Endodermal cell (in vitro differentiated cells): ENCODE measurements around the gene PUS7. TPM values are rescaled to one million over a fixed set of nuclear protein-coding genes. Genes with fewer than 3 reads are reported as not detected.
"Not testable (repeated sequence)": the region's sequence is repeated elsewhere in the genome, so short reads cannot be mapped to it uniquely, and the experiment has no call there.

Experiments
- DNase-seq: peaks from one replicate; pipeline ENCODE4 v3.0.0-alpha.2; 2017
- H3K27ac ChIP-seq: 2 replicates; pipeline ENCODE4 v1.5.1; 2013; ENCODE audit warnings: mild to moderate bottlenecking, low read depth, low read length, moderate library complexity
- H3K27me3 ChIP-seq: 2 replicates; pipeline ENCODE4 v1.6.1; 2013; ENCODE audit warnings: mild to moderate bottlenecking, low read length, moderate library complexity; ENCODE audit not compliant: insufficient read depth, control insufficient read depth, poor library complexity, severe bottlenecking
- H3K36me3 ChIP-seq: 2 replicates; pipeline ENCODE4 v1.7.0; 2013; ENCODE audit warnings: mild to moderate bottlenecking, low read length, moderate library complexity; ENCODE audit not compliant: control insufficient read depth, insufficient read depth
- H3K4me1 ChIP-seq: one replicate; pipeline ENCODE4 v1.7.0; 2013; ENCODE audit warnings: low read length; ENCODE audit not compliant: control insufficient read depth, insufficient read depth
- H3K4me3 ChIP-seq: 2 replicates; pipeline ENCODE4 v1.5.1; 2013; ENCODE audit warnings: mild to moderate bottlenecking, low read length, moderate library complexity
- H3K9ac ChIP-seq: 2 replicates; pipeline ENCODE4 v1.6.1; 2013; ENCODE audit warnings: mild to moderate bottlenecking, low read length, moderate library complexity; ENCODE audit not compliant: poor library complexity, severe bottlenecking; ENCODE audit errors: extremely low read depth
- H3K9me3 ChIP-seq: 2 replicates; pipeline ENCODE4 v1.6.1; 2013; ENCODE audit warnings: mild to moderate bottlenecking, low read length, moderate library complexity; ENCODE audit not compliant: control insufficient read depth
- H3K27ac Mint-ChIP-seq: 2 replicates; pipeline ENCODE4 v1.8.0; 2020; ENCODE audit warnings: mixed read lengths
- H3K27me3 Mint-ChIP-seq: 2 replicates; pipeline ENCODE4 v1.8.0; 2021; ENCODE audit warnings: mild to moderate bottlenecking, mixed read lengths; ENCODE audit not compliant: insufficient read depth
- H3K36me3 Mint-ChIP-seq: 2 replicates; pipeline ENCODE4 v1.8.0; 2020; ENCODE audit warnings: low read depth, mixed read lengths
- H3K4me1 Mint-ChIP-seq: 2 replicates; pipeline ENCODE4 v1.8.0; 2020; ENCODE audit warnings: mixed read lengths
- H3K4me3 Mint-ChIP-seq: 2 replicates; pipeline ENCODE4 v1.8.0; 2020; ENCODE audit warnings: mild to moderate bottlenecking, moderate library complexity, mixed read lengths
- H3K9me3 Mint-ChIP-seq: 2 replicates; pipeline ENCODE4 v1.8.0; 2020; ENCODE audit warnings: mild to moderate bottlenecking, mixed read lengths
- CTCF ChIP-seq: fragments of 200-600 bp; sonication (generic); conservative IDR thresholded peaks from 2 replicates; pipeline ENCODE4 v1.5.0; 2021; ENCODE audit warnings: antibody characterized with exemption, mild to moderate bottlenecking
- WGBS, 2 experiments: methylation state at CpG; one replicate each; pipeline versions ENCODE4 v1.1.5 to v1.1.7; 2013; ENCODE audit warnings: missing lambda C conversion rate in 2 of 2, mixed read lengths in 1 of 2; ENCODE audit not compliant: insufficient coverage in 1 of 2, insufficient read length in 1 of 2; 5-methylcytosine and 5-hydroxymethylcytosine counted together
- total RNA-seq, 2 donors: library from RNA; stranded (reverse); fragmentation: NEBNext Ultra II Directional in 1 of 2; extraction: Animal tissue kit (Norgen Biotek cat#: 25700) in 1 of 2; gene quantifications; 2 replicates in 1 of 2; 3 replicates in 1 of 2; pipeline ENCODE4 v1.2.1, GENCODE V29; 2021

Gene PUS7
- total RNA-seq, 2 donors from 2014 or later, result 30.0 to 38.7 TPM

GRCh38 chr7:105438847-105439173 is 83.3 kb downstream of the PUS7 start:
- H3K4me1 ChIP-seq, result no peaks in the 10 kb centered on the region
- H3K27me3 ChIP-seq, result no peaks in the 10 kb centered on the region
- TF ChIP-seq CTCF, result no peak
- Mint-ChIP-seq H3K9me3 (no peaks in the 10 kb centered on the region), H3K27me3 (no peaks in the 10 kb centered on the region), H3K36me3 (no peaks in the 10 kb centered on the region), H3K4me1 (no peaks in the 10 kb centered on the region), H3K27ac (no peak overlapping the region), H3K4me3 (no peak overlapping the region)
- H3K27ac ChIP-seq, result no peak overlapping the region
- H3K9me3 ChIP-seq, result no peaks in the 10 kb centered on the region
- H3K4me3 ChIP-seq, result no peak overlapping the region
- no peaks in the 10 kb centered on the region for H3K36me3 ChIP-seq
- WGBS, 2 experiments, result 88 to 90% methylated on average over 2 to 5 of the region's 5 CpGs
- DNase-seq, result no peak
- H3K9ac ChIP-seq, result no peak overlapping the region

- 83 to 92% methylated on average over 1 of the region's 1 CpG for WGBS, 2 experiments
- Histone ChIP-seq H3K36me3 (no peaks in the 10 kb centered on the region), H3K27ac (no peak overlapping the region)
Observed at GRCh38 chr7:105438254-105438653, 83.8 kb downstream of the PUS7 start.

GRCh38 chr7:105437356-105437755 is 84.7 kb downstream of the PUS7 start:
- H3K27ac Mint-ChIP-seq, H3K36me3 ChIP-seq, H3K4me1 Mint-ChIP-seq, H3K9me3 ChIP-seq, H3K27me3 ChIP-seq, H3K4me3 ChIP-seq, H3K9me3 Mint-ChIP-seq, H3K36me3 Mint-ChIP-seq, H3K4me3 Mint-ChIP-seq, H3K27ac ChIP-seq, H3K9ac ChIP-seq, H3K27me3 Mint-ChIP-seq, H3K4me1 ChIP-seq, DNase-seq: not testable (repeated sequence)
- WGBS, 2 experiments, result 89 to 94% methylated on average over 6 of the region's 6 CpGs

More at GRCh38 chr7:105438254-105438653, 83.8 kb downstream of the PUS7 start:
- no peak for DNase-seq
- no peaks in the 10 kb centered on the region for H3K27me3 Mint-ChIP-seq
- no peaks in the 10 kb centered on the region for H3K36me3 Mint-ChIP-seq
- Histone ChIP-seq H3K9ac (no peak overlapping the region), H3K4me3 (no peak overlapping the region), H3K9me3 (no peaks in the 10 kb centered on the region), H3K4me1 (no peaks in the 10 kb centered on the region), H3K27me3 (no peaks in the 10 kb centered on the region)
- H3K27ac Mint-ChIP-seq, result no peak overlapping the region
- H3K4me3 Mint-ChIP-seq, result no peak overlapping the region
- H3K9me3 Mint-ChIP-seq, result no peaks in the 10 kb centered on the region
- TF ChIP-seq CTCF, result no peak
- no peaks in the 10 kb centered on the region for H3K4me1 Mint-ChIP-seq
